ENCODE data around the gene ARPC1B. TPM values are rescaled to one million over a fixed set of nuclear protein-coding genes. Genes with fewer than 3 reads are reported as not detected.
"Not testable (repeated sequence)": the region's sequence is repeated elsewhere in the genome, so short reads cannot be mapped to it uniquely, and the experiment has no call there.

ARPC1B gene
- polyA plus RNA-seq, 1 of the 3 experiments (the other 2 are of a cell fraction): 836 TPM

GRCh38 chr7:99410635-99411034 lies 36.1 kb downstream of the ARPC1B start:
- Histone ChIP-seq H4K20me1 (ENCODE audit: insufficient read depth) (peaks cover 32% of the 10 kb centered on the region), H3K79me2 (ENCODE audit: insufficient read depth) (peaks cover 95% of the 10 kb centered on the region), H3K9me3 (no peaks in the 10 kb centered on the region), H3K4me2 (peak overlapping the region; percentile 91; the same call in 1 of the 2 replicates), H3K4me1 (ENCODE audit: control insufficient read depth in 1 of 2, insufficient read depth in 2 of 2, low read depth in 1 of 2, low read length in 1 of 2) (peaks cover 15 to 19% of the 10 kb centered on the region in 2 experiments; a peak in 3 of 4 replicates), H3K27ac (ENCODE audit: low read depth in 2 of 2, low read length in 1 of 2) (peak overlapping the region in 1 of 2 experiments; percentile 99; a peak in 1 of 4 replicates), H3K36me3 (replicated peaks in 1 of 2; ENCODE audit: control insufficient read depth in 1 of 2, insufficient read depth in 2 of 2, low read length in 1 of 2) (peaks cover 36 to 53% of the 10 kb centered on the region in 2 experiments), H3F3A (replicated peaks; ENCODE audit: insufficient read depth) (peaks cover 27% of the 10 kb centered on the region), H3K9ac (no peak overlapping the region), H3K4me3 (ENCODE audit: low read depth in 2 of 2, low read length in 1 of 2) (peak overlapping the region in 1 of 2 experiments; percentile 97; a peak in 1 of 4 replicates), H3K27me3 (ENCODE audit: insufficient read depth) (no peaks in the 10 kb centered on the region), H3K9me2 (no peaks in the 10 kb centered on the region), H2AFZ (ENCODE audit: low read depth) (no peak overlapping the region)
- DNase-seq: no peak
- POLR2A ChIA-PET: no interaction called here
- CTCF ChIA-PET: no interaction called here
- no peak for TF ChIP-seq EP300 (IDR thresholded peaks at IDR 0.05; ENCODE audit: borderline replicate concordance in 1 of 2, low read depth in 1 of 2, low read length in 1 of 2)
- no peak for TF ChIP-seq RXRA (IDR thresholded peaks at IDR 0.05; ENCODE audit: borderline replicate concordance, low read depth)
- no peak for TF ChIP-seq EZH2phosphoT487 (IDR thresholded peaks at IDR 0.05; ENCODE audit: borderline replicate concordance, low read depth)
- no peak for TF ChIP-seq CTCF (IDR thresholded peaks at IDR 0.05)
- WGBS (ENCODE audit: low lambda C conversion rate): 76% methylated on average over 2 of the region's 2 CpGs

- H4K20me1 ChIP-seq (ENCODE audit: insufficient read depth); H3K4me2 ChIP-seq; POLR2A ChIA-PET; H3K9ac ChIP-seq; H3K27me3 ChIP-seq (ENCODE audit: insufficient read depth); H3K4me1 ChIP-seq (ENCODE audit: control insufficient read depth in 1 of 2, insufficient read depth in 2 of 2, low read depth in 1 of 2, low read length in 1 of 2); H3K4me3 ChIP-seq (ENCODE audit: low read depth in 2 of 2, low read length in 1 of 2); H2AFZ ChIP-seq (ENCODE audit: low read depth); H3K9me2 ChIP-seq; DNase-seq; H3K9me3 ChIP-seq: not testable (repeated sequence)
- H3F3A ChIP-seq (replicated peaks; ENCODE audit: insufficient read depth): peaks cover 30% of the 10 kb centered on the region
- H3K27ac ChIP-seq (ENCODE audit: low read depth in 2 of 2, low read length in 1 of 2): 0 out of 4 replicates have a peak overlapping the region, but pooled peaks of 1 of the 2 experiments have one; percentile 6
- H3K36me3 ChIP-seq (replicated peaks in 1 of 2; ENCODE audit: control insufficient read depth in 1 of 2, insufficient read depth in 2 of 2, low read length in 1 of 2): peaks cover 71 to 91% of the 10 kb centered on the region in 2 experiments
- peaks cover 57% of the 10 kb centered on the region for H3K79me2 ChIP-seq (ENCODE audit: insufficient read depth)
- WGBS (ENCODE audit: low lambda C conversion rate): 43% methylated on average over 17 of the region's 17 CpGs
- CTCF ChIA-PET: interaction anchor here (0.6 to 2.2 kb wide), 12 partner anchors 8 to 375 kb away, joined by 3 to 10 read pairs (median 3); no protein-coding TSS in a partner anchor
- TF ChIP-seq RAD21 (IDR thresholded peaks at IDR 0.05; ENCODE audit: low read length) (peak; percentile 72), SMC3 (IDR thresholded peaks at IDR 0.05; ENCODE audit: low read depth, low read length) (peak; percentile 55), CTCF (IDR thresholded peaks at IDR 0.05) (peak; percentile 78)
Observed at GRCh38 chr7:99415513-99416127, 41.1 kb downstream of the ARPC1B start.

Measured in SK-N-SH (cell line).